ENCODE measurements around the gene RFXAP.

RFXAP gene

GRCh38 chr13:36817996-36818803 is 822 bp upstream of the RFXAP start:
- DNase-seq: no peak

GRCh38 chr13:36819739-36820090 is 693 bp downstream of the RFXAP start:
- DNase-seq: no peak

DNA sequence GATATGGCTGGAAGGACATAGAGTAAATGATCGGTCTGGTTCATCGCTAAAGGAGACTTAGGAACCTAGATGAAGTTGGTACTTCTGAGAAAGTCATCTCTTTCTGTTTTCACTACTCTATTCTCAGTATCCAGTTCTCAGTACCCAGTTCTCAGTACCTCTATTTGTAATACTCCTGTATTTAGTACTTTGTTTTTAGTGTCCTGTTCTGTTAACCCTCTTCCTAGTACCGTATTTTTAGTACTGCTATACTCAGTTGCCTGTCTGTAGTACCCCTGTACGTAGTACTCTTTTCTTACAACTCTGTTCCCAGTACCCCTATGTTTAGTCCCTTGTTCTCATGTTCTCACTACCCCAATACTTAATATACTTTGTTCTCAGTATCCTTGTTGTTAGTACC is 1.2 kb downstream of the RFXAP start:
- DNase-seq: no peak

DNA sequence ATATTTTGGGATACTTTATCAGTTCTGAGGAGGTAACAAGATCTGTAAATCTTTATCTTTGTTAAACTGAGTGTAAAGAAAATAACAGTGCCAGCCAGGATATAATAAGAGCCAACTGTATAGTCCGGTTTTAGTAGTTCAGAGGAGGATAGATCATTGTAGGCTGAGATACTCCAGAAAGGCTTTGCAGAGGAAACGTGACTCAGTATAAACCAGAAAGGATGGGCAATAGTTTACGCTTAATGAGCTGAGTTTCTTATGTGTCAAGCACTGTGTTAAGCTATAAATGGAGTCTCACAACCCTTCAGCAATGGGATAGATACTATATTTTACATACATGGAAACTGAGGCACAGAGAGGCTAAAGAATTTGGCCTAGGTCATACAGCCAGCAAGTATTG is 3.8 kb downstream of the RFXAP start:
- DNase-seq: no peak

GRCh38 chr13:36829753-36830152 is 10.7 kb downstream of the RFXAP start:
- DNase-seq: no peak

GRCh38 chr13:36831291-36831690 is 12.3 kb downstream of the RFXAP start:
- no peak for DNase-seq

DNA sequence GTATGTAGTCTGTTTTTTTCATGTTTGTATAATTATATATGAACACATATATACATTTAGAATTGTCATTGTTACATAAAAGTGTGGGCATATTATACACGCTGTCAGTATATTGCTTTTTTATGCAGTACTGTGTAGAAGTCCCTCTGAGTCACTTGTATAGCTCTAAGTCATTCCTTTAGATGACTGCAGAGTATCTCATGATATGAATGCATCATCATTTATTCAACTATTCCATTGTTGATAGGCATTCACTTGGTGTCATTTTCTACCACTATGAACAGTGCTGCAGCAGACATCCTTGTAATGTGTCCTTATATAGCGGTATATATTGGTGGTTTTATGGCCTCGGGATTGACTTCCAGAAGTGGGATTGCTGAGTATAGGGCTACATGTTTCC is 15.3 kb downstream of the RFXAP start:
- DNase-seq: no peak

DNA sequence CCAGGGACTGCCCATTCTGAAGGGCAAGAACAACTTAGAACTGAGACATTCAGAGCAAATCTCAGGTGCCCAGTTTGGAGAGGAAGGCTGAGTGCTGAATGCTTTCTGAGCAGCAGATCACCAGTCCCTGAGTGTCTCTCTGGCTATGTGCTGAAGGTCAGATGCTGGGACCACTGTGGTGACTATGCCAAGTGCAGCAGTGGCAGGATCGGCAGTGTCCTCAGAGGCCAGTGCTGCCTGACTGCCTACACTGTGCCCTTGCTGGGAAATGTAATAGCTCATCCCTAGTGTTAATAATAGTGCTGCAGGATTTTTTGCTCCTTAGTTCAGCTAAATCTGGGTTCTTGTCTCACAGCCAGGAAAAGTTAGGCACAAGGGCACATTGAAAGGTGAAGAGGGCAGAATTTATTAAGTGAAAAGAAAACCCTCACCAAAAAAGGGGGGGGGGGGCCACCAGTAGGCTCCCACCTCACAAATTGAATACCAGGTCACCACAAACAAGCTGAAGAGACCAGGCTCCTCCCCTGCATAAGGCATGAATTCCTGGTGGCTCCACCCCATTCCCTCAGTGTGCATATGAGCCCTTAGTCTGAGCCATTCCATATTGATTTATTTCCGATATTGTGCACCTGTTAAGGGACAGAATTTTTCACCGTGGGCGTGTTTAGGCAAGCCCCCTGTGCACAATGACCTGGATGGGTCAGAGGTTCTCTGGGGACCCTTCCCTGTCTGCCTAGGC is 18.5 kb downstream of the RFXAP start:
- no peak for DNase-seq

GRCh38 chr13:36839281-36839680 is 20.3 kb downstream of the RFXAP start:
- no peak for DNase-seq

DNA sequence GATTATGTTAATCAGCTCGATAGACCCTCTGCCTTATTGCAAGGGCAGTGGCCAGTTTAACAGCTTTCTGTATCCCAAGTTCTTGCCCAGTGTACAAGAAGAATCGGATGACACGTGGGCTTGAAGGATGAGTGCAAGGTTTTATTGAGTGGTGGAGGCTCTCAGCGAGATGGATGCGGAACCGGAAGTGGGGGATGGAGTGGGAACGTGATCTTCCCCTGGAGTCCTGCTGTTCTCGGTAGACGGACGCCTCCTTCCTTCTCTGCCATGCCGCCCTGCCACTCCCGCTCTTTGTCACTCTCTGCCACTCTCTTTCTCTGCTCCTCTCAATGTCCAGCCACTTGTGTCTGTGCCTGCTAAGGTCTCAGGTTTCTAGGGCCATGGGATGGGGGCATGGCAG is 21.0 kb downstream of the RFXAP start:
- no peak for DNase-seq

GRCh38 chr13:36840718-36841250 is 21.8 kb downstream of the RFXAP start:
- no peak for DNase-seq

DNA sequence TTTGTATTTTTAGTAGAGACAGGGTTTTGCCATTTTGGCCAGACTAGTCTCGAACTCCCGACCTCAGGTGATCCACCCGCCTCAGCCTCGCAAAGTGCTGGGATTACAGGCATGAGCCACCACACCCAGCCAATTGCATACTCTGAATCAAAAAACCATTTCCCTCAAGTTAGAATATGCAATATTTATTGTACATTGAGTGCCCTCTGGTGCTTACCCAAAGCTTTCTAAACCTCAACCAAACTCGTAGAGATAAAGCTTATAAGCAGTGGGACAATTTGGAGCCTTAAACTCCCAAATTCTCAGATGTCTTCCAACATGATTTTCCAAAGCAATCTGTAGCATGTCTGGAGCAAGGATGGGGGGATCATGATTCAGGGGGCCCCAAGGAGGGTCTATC is 22.4 kb downstream of the RFXAP start:
- DNase-seq: no peak

DNA sequence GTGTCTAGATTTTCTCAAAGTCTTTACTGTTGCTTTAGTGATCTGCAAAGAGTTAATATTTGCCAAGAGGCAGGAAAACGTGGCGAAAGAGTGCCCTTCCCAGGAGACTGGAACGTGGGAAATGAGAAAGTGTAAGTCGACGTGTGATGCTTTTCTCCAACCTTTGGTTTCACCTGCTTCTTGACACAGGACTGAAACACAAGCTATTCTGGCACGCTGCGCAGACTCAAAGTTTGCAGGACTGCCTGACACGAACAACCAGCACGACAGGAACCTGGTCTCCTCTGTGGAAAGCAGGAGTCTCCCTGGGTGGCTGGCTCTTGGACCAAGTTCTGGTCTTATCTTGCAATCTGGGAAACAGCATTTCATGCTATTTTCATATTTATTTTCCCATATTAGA is 28.6 kb downstream of the RFXAP start:
- no peak for DNase-seq

GRCh38 chr13:36848199-36848982 is 29.4 kb downstream of the RFXAP start:
- no peak for DNase-seq

DNA sequence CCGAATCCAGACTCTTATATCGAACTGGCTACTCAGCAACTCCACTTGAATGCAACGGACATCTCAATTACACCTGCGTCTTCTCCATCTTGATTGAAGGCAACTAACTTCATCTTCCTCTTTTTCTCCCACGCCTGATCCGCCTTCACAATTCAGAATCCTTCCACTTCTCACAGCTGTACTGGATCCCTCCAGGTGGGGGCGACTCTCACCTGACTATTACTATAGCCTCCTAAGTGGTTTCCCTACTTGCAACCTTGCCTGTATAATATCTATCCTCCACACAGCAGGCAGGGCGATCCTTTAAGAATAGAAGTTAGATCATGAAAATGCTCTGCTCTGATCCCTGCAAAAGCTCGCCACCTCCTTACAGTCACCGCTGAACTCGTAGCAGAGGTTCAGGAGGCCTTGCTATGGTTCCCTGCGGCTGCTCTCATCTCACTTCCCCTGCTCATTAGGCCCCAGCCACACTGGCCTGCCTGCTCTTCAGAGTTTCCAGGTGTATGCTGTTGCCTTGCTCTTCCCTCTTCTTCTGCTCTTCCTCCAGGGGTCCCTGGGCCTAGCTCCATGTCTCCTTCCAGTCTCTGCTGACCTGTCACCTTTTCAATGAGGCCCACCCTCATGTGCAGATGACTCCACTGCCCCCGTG is 31.9 kb downstream of the RFXAP start:
- no peak for DNase-seq

DNA sequence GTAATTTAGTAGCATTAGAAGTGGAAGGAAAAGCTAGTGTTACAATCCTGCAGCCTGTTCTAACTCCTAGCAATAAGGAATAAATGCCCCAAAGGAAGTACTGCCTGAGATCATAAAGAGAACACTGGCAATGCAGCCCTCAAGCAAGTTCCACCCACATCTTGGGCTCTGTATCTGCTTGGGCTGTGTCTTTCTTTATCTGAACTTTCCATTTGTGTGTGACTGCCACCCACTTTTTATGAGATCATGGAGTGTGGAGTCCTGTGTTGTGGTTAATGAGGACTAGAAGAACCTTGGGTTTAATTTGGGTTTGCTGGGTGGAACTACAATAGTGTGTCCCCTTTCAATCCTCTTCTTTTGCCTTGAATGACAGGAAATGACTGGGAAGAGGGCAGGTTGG is 38.2 kb downstream of the RFXAP start:
- DNase-seq: no peak

DNA sequence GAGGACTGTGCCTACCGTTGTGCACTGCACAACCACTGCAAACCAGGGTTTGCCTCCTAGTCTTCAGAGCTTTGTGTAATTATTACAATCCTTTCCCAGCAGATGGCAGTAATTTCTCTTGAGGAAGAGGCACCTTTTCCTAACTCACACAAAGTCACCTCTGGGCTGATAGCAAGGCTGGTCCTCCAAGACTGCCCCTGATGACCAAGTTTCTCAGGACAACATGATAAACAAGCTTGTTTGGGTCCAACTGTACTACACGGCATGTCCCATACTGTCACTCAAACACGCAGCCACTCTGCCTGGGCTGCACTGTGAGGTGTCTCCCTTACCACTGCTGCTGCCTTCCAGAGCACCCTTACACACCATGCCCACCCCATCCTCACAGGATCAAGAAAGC is 39.3 kb downstream of the RFXAP start:
- DNase-seq: no peak

- DNase-seq: no peak
These were observed 40.2 kb downstream of the RFXAP start for GRCh38 chr13:36859259-36859658.

GRCh38 chr13:36862002-36862685 is 43.1 kb downstream of the RFXAP start:
- no peak for DNase-seq

DNA sequence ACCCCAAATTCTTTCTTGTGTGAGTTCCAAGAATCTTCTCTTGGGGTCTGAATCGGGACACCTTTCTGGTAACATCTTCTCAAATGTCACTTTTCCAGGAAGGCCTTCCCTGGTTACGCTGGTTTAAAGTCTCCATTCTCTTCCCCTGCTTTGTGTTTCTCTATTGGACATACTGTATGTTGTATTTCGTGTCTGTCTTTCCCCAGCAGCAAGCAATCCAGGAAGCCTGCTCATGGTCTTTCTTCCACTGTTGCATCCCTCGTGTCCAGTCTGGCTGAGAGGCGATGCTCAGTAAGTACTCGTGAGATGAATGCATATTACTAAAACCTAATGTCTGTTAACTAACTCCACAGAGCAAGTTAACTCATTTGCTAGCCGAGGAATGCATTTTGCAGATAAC is 43.7 kb downstream of the RFXAP start:
- no peak for DNase-seq

DNA sequence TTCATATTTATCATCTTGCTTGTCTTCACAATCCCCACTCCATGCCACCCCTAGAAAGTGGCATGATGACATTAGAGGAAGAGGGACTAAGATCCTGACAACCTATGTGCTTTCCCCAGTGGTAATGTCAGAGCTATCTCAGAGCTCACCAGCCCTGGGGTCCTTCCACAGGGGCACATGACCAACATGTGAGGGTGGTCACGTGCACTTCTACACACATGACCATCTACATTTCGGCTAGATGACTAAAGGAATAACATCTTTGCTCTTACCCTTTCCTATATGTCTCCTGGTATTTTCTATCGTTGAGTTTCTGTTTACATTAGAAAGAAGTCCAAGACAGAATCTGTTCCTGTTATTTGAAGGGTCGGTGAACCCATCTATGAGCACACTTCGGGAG is 46.2 kb downstream of the RFXAP start:
- no peak for DNase-seq

- no peak for DNase-seq
These were observed 47.2 kb downstream of the RFXAP start for GRCh38 chr13:36866232-36866631.

All from right hindlimb (tissue), 1 donor.